Left lung (tissue), 10 donors: ENCODE data around the gene TUBB4A. TPM values are rescaled to one million over a fixed set of nuclear protein-coding genes. Genes with fewer than 3 reads are reported as not detected.

Source experiments
- ATAC-seq: fragments of 200-7000 bp; cut with Tn5 transposase; one replicate; pipeline ENCODE4 v1.9.1; 2020; ENCODE audit warnings: moderate library complexity
- DNase-seq, 4 donors: peaks; one replicate each; pipeline ENCODE4 v3.0.0-alpha.2; 2013 to 2020
- H3K27ac ChIP-seq, 2 donors: fragments of 200-600 bp; sonication (generic) in 1 of 2; one replicate each; pipeline versions ENCODE4 v1.5.0 to v1.8.0; 2020 to 2021
- H3K27me3 ChIP-seq, 2 donors: fragments of 200-600 bp; sonication (generic) in 1 of 2; one replicate each; pipeline versions ENCODE4 v1.5.0 to v1.8.0; 2020 to 2021
- H3K36me3 ChIP-seq, 2 donors: fragments of 200-600 bp; sonication (generic) in 1 of 2; one replicate each; pipeline versions ENCODE4 v1.5.0 to v1.8.0; 2020 to 2021
- H3K4me1 ChIP-seq, 2 donors: fragments of 200-600 bp; one replicate each; pipeline ENCODE4 v1.8.0; 2021
- H3K4me3 ChIP-seq, 2 donors: fragments of 200-600 bp; sonication (generic) in 1 of 2; one replicate each; pipeline versions ENCODE4 v1.5.0 to v1.8.0; 2020 to 2021; ENCODE audit warnings: mild to moderate bottlenecking in 1 of 2
- H3K9me3 ChIP-seq, 2 donors: fragments of 200-600 bp; sonication (generic) in 1 of 2; one replicate each; pipeline versions ENCODE4 v1.5.0 to v1.8.0; 2020 to 2021
- intact Hi-C, 2 donors: fragments of 100-400 bp; cut with DNase I; formaldehyde crosslinking; loops; one replicate each; pipeline versions ENCODE4 v1.11.2 to v1.14.2; 2022
- polyA plus RNA-seq, 6 donors: library from polyadenylated mRNA; unstranded; fragments of 120-200 nt; gene quantifications; one replicate each; pipeline ENCODE4 v1.2.1, GENCODE V29; 2013; ENCODE audit not compliant: insufficient read length in 6 of 6
- total RNA-seq, 2 donors: library from RNA; stranded (reverse); fragmentation: NEBNext Ultra II Directional; extraction: Animal tissue kit (Norgen Biotek cat#: 25700); gene quantifications; one replicate each; pipeline ENCODE4 v1.2.1, GENCODE V29; 2021
- TF ChIP-seq, protein P1 (sequence below), 2 donors: fragments of 200-600 bp; sonication (generic) in 1 of 2; IDR thresholded peaks; one replicate each; pipeline versions ENCODE4 v1.5.0 to v1.8.0; 2021; ENCODE audit warnings: antibody characterized with exemption in 2 of 2
- donor health status: DM: no; HTN: yes; CAD: no.
- donor health status: DM: no; HTN: no; CAD: no.

Gene TUBB4A
- total and polyA plus RNA-seq, 8 donors = 0.35 to 5.9 (median 4.3) TPM

DNA sequence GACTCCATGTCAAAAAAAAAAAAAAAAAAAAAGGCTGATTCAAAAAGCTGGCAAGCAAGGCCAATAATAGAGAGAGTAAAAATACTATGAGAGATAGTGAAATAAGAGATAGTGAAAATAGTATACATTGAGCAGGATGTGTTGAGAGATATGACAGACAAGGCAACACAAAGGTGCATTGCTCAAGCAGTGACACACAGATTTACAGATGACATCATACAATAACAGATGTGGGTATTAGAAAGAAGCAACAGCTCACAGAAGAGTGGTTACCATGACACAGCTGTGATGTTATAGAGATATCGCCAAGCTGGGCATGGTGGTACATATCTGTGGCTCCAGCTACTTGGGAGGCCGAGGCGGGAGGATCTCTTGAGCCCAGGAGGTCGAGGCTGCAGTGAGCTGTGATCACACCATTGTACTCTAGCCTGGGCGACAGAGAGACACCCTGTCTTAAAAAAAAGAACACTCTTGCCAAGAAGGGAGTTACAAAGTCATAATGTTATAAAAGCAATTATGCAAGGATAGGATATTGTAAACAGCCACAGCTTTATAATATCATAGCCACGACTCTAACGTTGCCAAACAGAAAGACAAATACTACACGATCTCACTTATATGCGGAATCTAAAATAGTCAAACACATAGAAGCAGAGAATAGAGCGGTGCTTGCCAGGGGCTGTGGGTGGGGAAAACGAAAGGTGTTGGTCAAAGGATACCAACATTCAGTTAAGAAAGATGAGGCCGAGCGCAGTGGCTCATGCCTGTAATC is 39.0 kb upstream of the TUBB4A start:
- DNase-seq = peak in 1 of 4 donors; percentile 60
- H3K4me3 ChIP-seq = no peak overlapping the region
- H3K4me1 ChIP-seq = no peaks in the 10 kb centered on the region
- no peaks in the 10 kb centered on the region for H3K27me3 ChIP-seq
- intact Hi-C loops = no loop called here
- H3K9me3 ChIP-seq = peaks cover 0 to under 1% of the 10 kb centered on the region in 2 donors
- H3K27ac ChIP-seq = no peak overlapping the region
- no peak for ATAC-seq
- TF ChIP-seq, protein P1, sequence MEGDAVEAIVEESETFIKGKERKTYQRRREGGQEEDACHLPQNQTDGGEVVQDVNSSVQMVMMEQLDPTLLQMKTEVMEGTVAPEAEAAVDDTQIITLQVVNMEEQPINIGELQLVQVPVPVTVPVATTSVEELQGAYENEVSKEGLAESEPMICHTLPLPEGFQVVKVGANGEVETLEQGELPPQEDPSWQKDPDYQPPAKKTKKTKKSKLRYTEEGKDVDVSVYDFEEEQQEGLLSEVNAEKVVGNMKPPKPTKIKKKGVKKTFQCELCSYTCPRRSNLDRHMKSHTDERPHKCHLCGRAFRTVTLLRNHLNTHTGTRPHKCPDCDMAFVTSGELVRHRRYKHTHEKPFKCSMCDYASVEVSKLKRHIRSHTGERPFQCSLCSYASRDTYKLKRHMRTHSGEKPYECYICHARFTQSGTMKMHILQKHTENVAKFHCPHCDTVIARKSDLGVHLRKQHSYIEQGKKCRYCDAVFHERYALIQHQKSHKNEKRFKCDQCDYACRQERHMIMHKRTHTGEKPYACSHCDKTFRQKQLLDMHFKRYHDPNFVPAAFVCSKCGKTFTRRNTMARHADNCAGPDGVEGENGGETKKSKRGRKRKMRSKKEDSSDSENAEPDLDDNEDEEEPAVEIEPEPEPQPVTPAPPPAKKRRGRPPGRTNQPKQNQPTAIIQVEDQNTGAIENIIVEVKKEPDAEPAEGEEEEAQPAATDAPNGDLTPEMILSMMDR (IDR thresholded peaks at IDR 0.05) = no peak
- H3K36me3 ChIP-seq = peaks cover 0 to under 1% of the 10 kb centered on the region in 2 donors

DNA sequence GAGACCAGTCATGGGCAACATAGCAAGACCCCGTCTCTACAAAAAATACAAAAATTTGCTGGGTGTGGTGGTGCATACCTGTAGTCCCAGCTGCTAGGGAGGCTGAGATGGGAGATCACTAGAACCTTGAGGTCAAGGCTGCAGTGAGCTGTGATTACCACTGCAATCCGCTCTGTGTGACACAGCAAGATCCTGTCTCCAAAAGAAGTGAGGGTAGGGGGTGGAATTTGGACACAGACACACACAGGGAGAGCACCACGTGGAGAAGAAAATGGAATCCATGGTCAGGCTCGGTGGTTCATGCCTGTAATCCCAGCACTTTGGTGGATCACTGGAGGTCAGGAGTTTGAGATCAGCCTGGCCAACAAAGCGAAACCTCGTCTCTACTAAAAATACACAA is 37.4 kb upstream of the TUBB4A start:
- TF ChIP-seq, protein P1 (IDR thresholded peaks at IDR 0.05) = no peak
- no peak for ATAC-seq
- no peak for DNase-seq
- intact Hi-C loops = no loop called here
- no peaks in the 10 kb centered on the region for H3K27me3 ChIP-seq
- H3K36me3 ChIP-seq = peaks cover 0 to 13% of the 10 kb centered on the region in 2 donors
- H3K27ac ChIP-seq = no peak overlapping the region
- H3K9me3 ChIP-seq = peaks cover 0 to 4% of the 10 kb centered on the region in 2 donors
- no peak overlapping the region for H3K4me3 ChIP-seq
- no peaks in the 10 kb centered on the region for H3K4me1 ChIP-seq

DNA sequence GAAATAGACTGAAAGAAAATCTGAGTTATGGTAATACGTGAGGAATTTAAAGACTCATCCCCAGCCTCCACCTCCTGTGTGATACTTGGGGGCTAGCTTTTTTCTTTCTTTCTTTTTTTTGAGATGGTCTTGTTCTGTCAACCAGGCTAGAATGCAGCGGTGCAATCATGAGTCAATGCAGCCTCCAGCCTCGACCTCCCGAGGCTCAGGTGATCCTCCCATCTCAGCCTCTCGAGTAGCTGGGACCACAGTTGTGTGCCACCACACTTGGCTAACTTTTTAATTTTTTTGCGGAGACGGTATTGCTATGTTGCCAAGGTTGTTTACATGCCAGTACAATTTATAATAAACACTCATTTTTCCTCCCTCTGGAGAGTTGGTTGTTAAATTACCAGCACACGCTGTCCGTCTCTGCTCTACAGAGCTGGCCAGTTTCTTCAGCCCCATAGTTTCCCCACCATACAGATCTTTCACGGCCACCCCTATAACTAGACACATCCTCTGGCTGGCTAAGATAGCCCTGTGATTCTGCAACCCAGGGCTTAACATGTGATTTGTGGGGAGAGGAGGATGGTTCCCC is 33.5 kb upstream of the TUBB4A start:
- peaks cover 0 to 4% of the 10 kb centered on the region in 2 donors for H3K9me3 ChIP-seq
- no peak for DNase-seq

DNA sequence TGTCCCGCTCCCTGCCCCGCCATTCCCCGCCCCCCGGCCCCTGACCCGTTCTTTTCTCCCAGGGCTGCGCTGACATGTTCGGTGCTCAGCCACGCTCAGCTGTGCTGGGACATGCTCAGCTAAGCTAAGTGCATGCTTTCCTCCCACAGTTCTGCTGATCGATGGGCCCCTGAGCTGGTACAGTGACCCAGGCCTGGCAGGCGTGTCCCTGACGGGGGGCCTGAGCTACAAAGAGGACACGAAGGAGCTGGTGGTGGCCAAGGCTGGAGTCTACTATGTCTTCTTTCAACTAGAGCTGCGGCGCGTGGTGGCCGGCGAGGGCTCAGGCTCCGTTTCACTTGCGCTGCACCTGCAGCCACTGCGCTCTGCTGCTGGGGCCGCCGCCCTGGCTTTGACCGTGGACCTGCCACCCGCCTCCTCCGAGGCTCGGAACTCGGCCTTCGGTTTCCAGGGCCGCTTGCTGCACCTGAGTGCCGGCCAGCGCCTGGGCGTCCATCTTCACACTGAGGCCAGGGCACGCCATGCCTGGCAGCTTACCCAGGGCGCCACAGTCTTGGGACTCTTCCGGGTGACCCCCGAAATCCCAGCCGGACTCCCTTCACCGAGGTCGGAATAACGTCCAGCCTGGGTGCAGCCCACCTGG is 32.5 kb upstream of the TUBB4A start:
- Histone ChIP-seq H3K36me3 (peaks cover 0 to 13% of the 10 kb centered on the region in 2 donors), H3K27ac (no peak overlapping the region), H3K27me3 (peaks cover 0 to 22% of the 10 kb centered on the region in 2 donors), H3K9me3 (peaks cover 0 to 4% of the 10 kb centered on the region in 2 donors), H3K4me1 (peaks cover 4 to 31% of the 10 kb centered on the region in 2 donors), H3K4me3 (no peak overlapping the region)
- ATAC-seq = no peak
- TF ChIP-seq, protein P1 (IDR thresholded peaks at IDR 0.05) = no peak
- no peak for DNase-seq
- intact Hi-C loops = no loop called here

More for the DNA sequence above, 33.5 kb upstream of the TUBB4A start:
- H3K4me3 ChIP-seq = no peak overlapping the region
- H3K4me1 ChIP-seq = peaks cover 4 to 20% of the 10 kb centered on the region in 2 donors
- H3K27ac ChIP-seq = no peak overlapping the region
- peaks cover 0 to 13% of the 10 kb centered on the region in 2 donors for H3K36me3 ChIP-seq
- ATAC-seq = no peak
- TF ChIP-seq, protein P1 (IDR thresholded peaks at IDR 0.05) = no peak
- intact Hi-C loops = no loop called here
- peaks cover 0 to 22% of the 10 kb centered on the region in 2 donors for H3K27me3 ChIP-seq
